ENCODE measurements around the gene UNC13C. TPM values are rescaled to one million over a fixed set of nuclear protein-coding genes. Genes with fewer than 3 reads are reported as not detected.

The UNC13C gene
- total and polyA plus RNA-seq, 2 donors: 0.04 to 9.9 TPM

GRCh38 chr15:54307252-54307902 is 329.1 kb downstream of the UNC13C start:
- H3K4me1 ChIP-seq (ENCODE audit: insufficient read depth): no peaks in the 10 kb centered on the region
- no peak overlapping the region for H3K27ac ChIP-seq (ENCODE audit: low read depth)
- WGBS: 69% methylated on average over 3 of the region's 3 CpGs
- no peak for DNase-seq (ENCODE audit: extremely low spot score)
- H3K36me3 ChIP-seq (ENCODE audit: insufficient read depth): no peaks in the 10 kb centered on the region
- H3K4me3 ChIP-seq (ENCODE audit: low read depth, low read length): no peak overlapping the region

GRCh38 chr15:54307926-54308325 is 329.7 kb downstream of the UNC13C start:
- DNase-seq (ENCODE audit: extremely low spot score): no peak

GRCh38 chr15:54312528-54312927 is 334.3 kb downstream of the UNC13C start:
- no peak overlapping the region for H3K27ac ChIP-seq (ENCODE audit: low read depth)
- DNase-seq (ENCODE audit: extremely low spot score): no peak
- H3K4me1 ChIP-seq (ENCODE audit: insufficient read depth): no peaks in the 10 kb centered on the region
- H3K4me3 ChIP-seq (ENCODE audit: low read depth, low read length): no peak overlapping the region
- no peaks in the 10 kb centered on the region for H3K36me3 ChIP-seq (ENCODE audit: insufficient read depth)

More at GRCh38 chr15:54307926-54308325, 329.7 kb downstream of the UNC13C start:
- no peak overlapping the region for H3K4me3 ChIP-seq (ENCODE audit: low read depth, low read length)
- H3K36me3 ChIP-seq (ENCODE audit: insufficient read depth): no peaks in the 10 kb centered on the region
- H3K4me1 ChIP-seq (ENCODE audit: insufficient read depth): no peaks in the 10 kb centered on the region
- no peak overlapping the region for H3K27ac ChIP-seq (ENCODE audit: low read depth)
- 98% methylated on average over 2 of the region's 2 CpGs for WGBS

DNA sequence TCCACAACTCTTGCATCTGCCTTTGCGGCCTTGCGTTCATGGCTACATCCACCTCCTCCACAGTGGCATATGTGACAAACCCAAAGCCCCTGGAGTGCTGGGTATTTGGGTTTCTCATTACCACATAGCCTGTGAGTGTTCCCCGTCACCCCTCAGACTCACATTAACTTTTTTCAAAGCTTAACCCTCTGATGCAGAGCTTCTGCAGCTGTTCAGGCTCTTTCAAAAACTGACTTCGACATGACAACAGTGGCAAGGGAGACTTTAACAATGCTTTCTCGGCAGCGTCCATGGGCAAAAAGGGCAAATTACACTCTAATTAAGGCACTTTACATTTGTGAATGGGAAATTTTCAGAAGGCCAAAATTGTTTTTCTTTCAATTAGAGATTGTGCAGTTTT is 343.2 kb downstream of the UNC13C start:
- WGBS: 78% methylated on average over 6 of the region's 6 CpGs
- Histone ChIP-seq H3K36me3 (ENCODE audit: insufficient read depth) (no peaks in the 10 kb centered on the region), H3K27ac (ENCODE audit: low read depth) (no peak overlapping the region), H3K4me1 (ENCODE audit: insufficient read depth) (no peaks in the 10 kb centered on the region), H3K4me3 (ENCODE audit: low read depth, low read length) (no peak overlapping the region)
- no peak for DNase-seq (ENCODE audit: extremely low spot score)

DNA sequence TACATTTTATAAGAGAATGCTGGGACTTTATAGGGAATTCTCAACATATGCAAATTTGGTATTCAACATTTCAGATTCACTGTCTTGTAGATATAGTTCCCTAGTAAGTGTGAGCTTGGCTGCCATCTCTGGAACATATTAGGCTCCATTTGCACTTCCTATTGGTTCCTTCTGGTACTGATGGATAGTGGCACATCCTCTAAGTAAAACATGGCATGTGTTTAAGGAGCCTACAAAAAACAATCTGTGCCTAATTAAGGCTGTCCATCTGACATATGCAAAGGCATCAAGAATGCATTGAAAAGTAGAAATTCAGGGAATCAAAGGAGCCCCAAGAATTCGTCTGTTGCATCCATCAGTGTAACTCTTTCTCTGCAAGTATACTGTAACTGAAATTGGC is 344.1 kb downstream of the UNC13C start:
- DNase-seq (ENCODE audit: extremely low spot score): no peak
- H3K4me3 ChIP-seq (ENCODE audit: low read depth, low read length): no peak overlapping the region
- 47% methylated on average over 1 of the region's 1 CpG for WGBS
- no peak overlapping the region for H3K27ac ChIP-seq (ENCODE audit: low read depth)
- no peaks in the 10 kb centered on the region for H3K4me1 ChIP-seq (ENCODE audit: insufficient read depth)
- H3K36me3 ChIP-seq (ENCODE audit: insufficient read depth): no peaks in the 10 kb centered on the region

DNA sequence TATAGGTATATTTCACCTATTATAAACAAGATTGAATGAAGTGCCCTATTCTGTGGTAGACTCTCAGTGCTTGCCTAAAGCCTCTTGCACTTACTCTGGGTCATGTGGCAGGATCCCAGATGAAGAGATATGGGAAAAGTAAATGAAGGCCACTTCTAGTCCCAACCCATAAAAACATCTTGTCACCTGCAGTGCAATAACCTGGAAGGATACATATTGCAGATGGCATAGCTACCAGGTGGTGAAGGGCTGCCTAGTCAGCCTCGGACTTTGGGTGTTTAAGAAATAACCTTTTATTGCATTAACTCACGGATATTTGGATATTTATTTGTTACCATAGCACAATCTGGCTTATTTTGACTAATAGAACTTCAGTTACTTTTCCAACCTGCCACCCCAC is 367.1 kb downstream of the UNC13C start:
- whole genome bisulfite sequencing: 63% methylated on average over 2 of the region's 2 CpGs
- DNase-seq (ENCODE audit: extremely low spot score): no peak
- Histone ChIP-seq H3K4me1 (ENCODE audit: insufficient read depth) (no peaks in the 10 kb centered on the region), H3K36me3 (ENCODE audit: insufficient read depth) (no peaks in the 10 kb centered on the region), H3K27ac (ENCODE audit: low read depth) (no peak overlapping the region), H3K4me3 (ENCODE audit: low read depth, low read length) (no peak overlapping the region)

DNA sequence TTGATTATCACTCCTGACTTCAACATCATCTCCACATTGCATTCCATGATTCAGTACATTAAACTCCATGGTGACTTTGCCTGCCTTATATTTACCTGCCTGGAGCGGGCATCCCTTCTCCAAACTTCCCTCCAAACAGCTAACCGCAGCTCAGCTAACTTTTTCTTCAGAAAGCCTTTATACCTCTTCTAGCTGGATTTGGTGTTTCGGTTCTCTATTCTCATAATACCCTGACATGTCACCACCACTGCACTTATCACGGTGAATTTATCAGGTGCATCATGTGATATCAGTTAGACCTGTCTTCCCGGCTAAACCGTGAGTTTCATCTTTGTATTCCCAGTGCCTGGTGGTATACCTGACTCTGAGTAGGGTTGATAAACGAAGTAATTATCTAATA is 367.6 kb downstream of the UNC13C start:
- Histone ChIP-seq H3K4me1 (ENCODE audit: insufficient read depth) (no peaks in the 10 kb centered on the region), H3K27ac (ENCODE audit: low read depth) (no peak overlapping the region), H3K36me3 (ENCODE audit: insufficient read depth) (no peaks in the 10 kb centered on the region), H3K4me3 (ENCODE audit: low read depth, low read length) (no peak overlapping the region)
- 86% methylated on average over 7 of the region's 7 CpGs for WGBS
- no peak for DNase-seq (ENCODE audit: extremely low spot score)

GRCh38 chr15:54347082-54347827 is 369.0 kb downstream of the UNC13C start:
- Histone ChIP-seq H3K4me3 (ENCODE audit: low read depth, low read length) (no peak overlapping the region), H3K4me1 (ENCODE audit: insufficient read depth) (no peaks in the 10 kb centered on the region), H3K27ac (ENCODE audit: low read depth) (no peak overlapping the region), H3K36me3 (ENCODE audit: insufficient read depth) (no peaks in the 10 kb centered on the region)
- 76% methylated on average over 3 of the region's 3 CpGs for WGBS
- DNase-seq (ENCODE audit: extremely low spot score): no peak

DNA sequence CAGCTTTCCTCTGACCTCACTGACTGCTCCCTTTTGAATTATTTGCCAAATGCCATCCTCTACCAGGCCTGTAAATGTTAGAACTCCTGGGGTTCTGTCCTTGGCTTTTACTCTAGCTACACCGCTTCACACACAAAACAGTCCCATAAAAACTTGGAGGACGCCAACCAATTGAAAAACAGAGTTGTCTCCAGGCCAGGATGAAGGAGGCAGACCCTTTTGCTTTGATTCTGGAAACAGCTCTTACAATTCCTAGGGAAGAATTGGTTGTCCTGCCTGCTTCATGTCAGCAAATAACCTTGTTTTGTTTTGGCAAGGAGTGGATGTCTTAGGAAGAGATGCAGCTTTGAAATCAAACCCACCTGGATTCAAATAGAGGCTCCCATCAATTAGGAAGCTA is 375.5 kb downstream of the UNC13C start:
- 67% methylated on average over 2 of the region's 2 CpGs for WGBS
- Histone ChIP-seq H3K4me1 (ENCODE audit: insufficient read depth) (no peaks in the 10 kb centered on the region), H3K4me3 (ENCODE audit: low read depth, low read length) (no peak overlapping the region), H3K36me3 (ENCODE audit: insufficient read depth) (no peaks in the 10 kb centered on the region), H3K27ac (ENCODE audit: low read depth) (no peak overlapping the region)
- no peak for DNase-seq (ENCODE audit: extremely low spot score)

DNA sequence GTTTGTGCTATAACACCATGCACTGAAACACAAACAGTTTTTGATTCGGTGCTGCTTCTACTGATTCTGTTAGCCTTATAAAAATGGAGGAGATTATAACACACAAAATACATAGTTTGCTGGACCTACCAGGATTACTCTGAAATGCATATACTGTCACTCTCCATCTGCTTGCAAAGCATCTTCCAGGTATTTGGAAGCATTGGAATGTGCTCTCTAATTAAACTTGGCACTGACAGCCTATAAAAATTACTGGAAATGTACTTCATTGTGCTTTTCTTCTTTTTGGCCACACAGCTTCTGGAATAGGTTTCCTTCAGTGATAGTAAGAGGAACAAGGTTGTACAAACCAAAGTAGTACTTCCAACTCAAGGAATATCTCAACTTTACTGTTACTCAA is 376.1 kb downstream of the UNC13C start:
- Histone ChIP-seq H3K36me3 (ENCODE audit: insufficient read depth) (no peaks in the 10 kb centered on the region), H3K27ac (ENCODE audit: low read depth) (no peak overlapping the region), H3K4me1 (ENCODE audit: insufficient read depth) (no peaks in the 10 kb centered on the region), H3K4me3 (ENCODE audit: low read depth, low read length) (no peak overlapping the region)
- DNase-seq (ENCODE audit: extremely low spot score): no peak
- WGBS: 61% methylated on average over 1 of the region's 1 CpG

DNA sequence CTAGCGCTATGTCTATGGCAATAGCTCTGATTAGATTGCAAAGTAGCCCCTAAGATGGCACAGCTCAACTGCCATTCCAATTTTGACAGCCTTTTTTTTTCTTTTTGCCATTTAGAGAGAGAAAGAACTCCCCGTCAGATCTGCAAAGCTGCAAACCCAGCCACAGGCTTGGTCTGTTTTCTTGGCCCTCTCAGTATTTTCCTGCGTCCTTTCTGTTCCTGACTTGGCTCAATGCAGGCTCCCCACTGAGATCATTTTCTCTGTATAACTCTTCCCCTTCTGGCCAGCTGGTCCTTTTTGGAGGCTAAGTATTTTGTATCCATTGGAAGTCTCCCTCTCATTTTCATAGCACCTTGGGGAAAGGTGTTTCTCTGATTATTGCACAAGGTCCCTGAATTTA is 386.7 kb downstream of the UNC13C start:
- no peak overlapping the region for H3K27ac ChIP-seq (ENCODE audit: low read depth)

GRCh38 chr15:54373332-54373731 is 395.1 kb downstream of the UNC13C start:
- 94% methylated on average over 2 of the region's 2 CpGs for WGBS
- DNase-seq (ENCODE audit: extremely low spot score): no peak
- Histone ChIP-seq H3K36me3 (ENCODE audit: insufficient read depth) (no peaks in the 10 kb centered on the region), H3K4me1 (ENCODE audit: insufficient read depth) (no peaks in the 10 kb centered on the region), H3K4me3 (ENCODE audit: low read depth, low read length) (no peak overlapping the region), H3K27ac (ENCODE audit: low read depth) (no peak overlapping the region)

More for the DNA sequence above, 386.7 kb downstream of the UNC13C start:
- no peaks in the 10 kb centered on the region for H3K36me3 ChIP-seq (ENCODE audit: insufficient read depth)
- 85% methylated on average over 3 of the region's 3 CpGs for WGBS
- no peak overlapping the region for H3K4me3 ChIP-seq (ENCODE audit: low read depth, low read length)
- no peaks in the 10 kb centered on the region for H3K4me1 ChIP-seq (ENCODE audit: insufficient read depth)
- no peak for DNase-seq (ENCODE audit: extremely low spot score)

DNA sequence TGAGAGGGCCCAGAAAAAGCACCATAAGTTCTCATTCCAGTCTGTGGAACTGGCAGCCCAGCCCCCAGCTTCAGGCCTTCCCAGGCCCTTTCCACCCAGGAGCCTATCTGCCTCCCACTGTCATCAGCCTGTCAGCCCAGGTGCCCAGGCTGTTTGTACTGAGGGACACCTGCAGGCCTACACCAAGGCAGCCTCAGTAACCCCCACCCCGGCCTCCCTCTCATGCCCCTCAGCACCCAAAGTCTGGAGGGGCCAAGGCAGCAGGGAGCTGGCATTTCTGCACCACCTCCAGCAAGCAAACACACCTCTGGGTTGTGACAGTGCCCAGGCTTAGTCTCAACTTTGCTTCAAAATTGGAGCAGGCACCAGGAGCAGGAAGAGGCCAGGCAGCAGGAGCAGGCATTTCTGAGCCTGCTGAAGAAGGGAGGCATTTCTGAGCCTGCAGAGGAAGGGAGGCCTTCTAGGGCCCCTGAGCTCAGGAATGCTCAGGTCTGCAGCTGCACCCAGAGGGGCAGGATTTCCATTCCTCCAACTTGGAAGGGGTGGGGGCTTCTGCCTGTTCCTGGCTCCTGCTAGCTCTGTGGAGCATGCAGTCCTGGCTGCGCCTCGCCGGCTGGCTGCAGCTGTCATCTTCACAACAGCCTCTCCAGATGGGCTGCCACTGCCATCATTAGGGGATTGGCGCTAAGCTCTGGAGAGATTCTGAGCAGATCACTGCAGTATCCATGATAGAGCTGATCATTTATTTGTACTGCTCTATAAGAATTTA is 396.1 kb downstream of the UNC13C start:
- H3K27ac ChIP-seq (ENCODE audit: low read depth): no peak overlapping the region
- H3K4me3 ChIP-seq (ENCODE audit: low read depth, low read length): no peak overlapping the region
- 76% methylated on average over 5 of the region's 5 CpGs for WGBS
- H3K4me1 ChIP-seq (ENCODE audit: insufficient read depth): no peaks in the 10 kb centered on the region
- no peak for DNase-seq (ENCODE audit: extremely low spot score)
- no peaks in the 10 kb centered on the region for H3K36me3 ChIP-seq (ENCODE audit: insufficient read depth)

DNA sequence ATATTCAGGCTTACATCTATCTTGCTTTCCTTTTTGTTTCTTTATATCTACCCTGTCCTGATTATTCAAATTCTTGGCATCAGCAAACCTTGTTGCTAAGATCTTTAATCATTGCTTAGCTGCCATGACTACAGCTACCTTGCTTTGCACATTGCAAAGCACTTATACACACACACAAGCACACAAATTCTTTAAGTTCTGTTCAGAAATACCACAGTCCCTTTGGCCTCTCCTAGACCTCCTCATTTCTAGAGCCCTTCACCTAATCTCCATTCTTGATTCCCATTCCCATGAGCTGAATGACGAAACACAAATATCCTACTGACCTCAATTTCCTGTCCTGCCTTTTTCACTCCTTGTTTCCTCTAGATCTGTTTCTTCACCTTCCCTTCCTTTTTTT is 409.6 kb downstream of the UNC13C start:
- WGBS: 79% methylated on average over 1 of the region's 1 CpG
- Histone ChIP-seq H3K27ac (ENCODE audit: low read depth) (no peak overlapping the region), H3K4me1 (ENCODE audit: insufficient read depth) (no peaks in the 10 kb centered on the region), H3K36me3 (ENCODE audit: insufficient read depth) (no peaks in the 10 kb centered on the region), H3K4me3 (ENCODE audit: low read depth, low read length) (no peak overlapping the region)
- DNase-seq (ENCODE audit: extremely low spot score): no peak

All from urinary bladder (tissue), 4 donors.